ENCODE results near the gene PPFIA2.

Gene PPFIA2

GRCh38 chr12:81330480-81330879, 428.7 kb downstream of the PPFIA2 start:
- no peak overlapping the region for H3K27ac ChIP-seq
- no peak overlapping the region for H3K4me3 ChIP-seq (ENCODE audit: low read depth in 1 of 2, low read length in 1 of 2)
- no peaks in the 10 kb centered on the region for H3K27me3 ChIP-seq
- H3K36me3 ChIP-seq, result no peaks in the 10 kb centered on the region
- no peak for TF ChIP-seq CTCF (IDR thresholded peaks at IDR 0.05)
- no peaks in the 10 kb centered on the region for H3K9me3 ChIP-seq
- H3K4me1 ChIP-seq (ENCODE audit: control insufficient read depth in 1 of 2, insufficient read depth in 1 of 2, low read depth in 1 of 2, low read length in 1 of 2), result no peaks in the 10 kb centered on the region

- no peak overlapping the region for H3K4me3 ChIP-seq (ENCODE audit: low read depth in 1 of 2, low read length in 1 of 2)
- no peak for TF ChIP-seq CTCF (IDR thresholded peaks at IDR 0.05)
- H3K9me3 ChIP-seq, result no peaks in the 10 kb centered on the region
- H3K27me3 ChIP-seq, result no peaks in the 10 kb centered on the region
- H3K27ac ChIP-seq, result no peak overlapping the region
- no peaks in the 10 kb centered on the region for H3K4me1 ChIP-seq (ENCODE audit: control insufficient read depth in 1 of 2, insufficient read depth in 1 of 2, low read depth in 1 of 2, low read length in 1 of 2)
- no peaks in the 10 kb centered on the region for H3K36me3 ChIP-seq
Observed at GRCh38 chr12:81329085-81329484, 430.1 kb downstream of the PPFIA2 start.

GRCh38 chr12:81327425-81327824, 431.7 kb downstream of the PPFIA2 start:
- Histone ChIP-seq H3K27me3 (no peaks in the 10 kb centered on the region), H3K27ac (no peak overlapping the region)
- TF ChIP-seq CTCF (IDR thresholded peaks at IDR 0.05), result no peak

GRCh38 chr12:81325086-81325485, 434.1 kb downstream of the PPFIA2 start:
- Histone ChIP-seq H3K36me3 (no peaks in the 10 kb centered on the region), H3K4me1 (ENCODE audit: control insufficient read depth in 1 of 2, insufficient read depth in 1 of 2, low read depth in 1 of 2, low read length in 1 of 2) (no peaks in the 10 kb centered on the region), H3K27me3 (no peaks in the 10 kb centered on the region), H3K27ac (no peak overlapping the region), H3K4me3 (ENCODE audit: low read depth in 1 of 2, low read length in 1 of 2) (no peak overlapping the region), H3K9me3 (no peaks in the 10 kb centered on the region)
- no peak for TF ChIP-seq CTCF (IDR thresholded peaks at IDR 0.05)

More at GRCh38 chr12:81327425-81327824, 431.7 kb downstream of the PPFIA2 start:
- Histone ChIP-seq H3K4me1 (ENCODE audit: control insufficient read depth in 1 of 2, insufficient read depth in 1 of 2, low read depth in 1 of 2, low read length in 1 of 2) (no peaks in the 10 kb centered on the region), H3K4me3 (ENCODE audit: low read depth in 1 of 2, low read length in 1 of 2) (no peak overlapping the region), H3K9me3 (no peaks in the 10 kb centered on the region), H3K36me3 (no peaks in the 10 kb centered on the region)

GRCh38 chr12:81314903-81315531, 444.1 kb downstream of the PPFIA2 start:
- no peaks in the 10 kb centered on the region for H3K9me3 ChIP-seq
- no peak overlapping the region for H3K27ac ChIP-seq
- H3K4me3 ChIP-seq (ENCODE audit: low read depth in 1 of 2, low read length in 1 of 2), result no peak overlapping the region
- H3K36me3 ChIP-seq, result no peaks in the 10 kb centered on the region
- no peaks in the 10 kb centered on the region for H3K27me3 ChIP-seq
- TF ChIP-seq CTCF (IDR thresholded peaks at IDR 0.05), result no peak
- no peaks in the 10 kb centered on the region for H3K4me1 ChIP-seq (ENCODE audit: control insufficient read depth in 1 of 2, insufficient read depth in 1 of 2, low read depth in 1 of 2, low read length in 1 of 2)
